HL-60 (cell line): ENCODE data around the gene VAT1L.

Experiments used
- DNase-seq, 2 experiments: peaks; one replicate each; pipeline ENCODE4 v3.0.0-alpha.2; 2010 to 2020; ENCODE audit warnings: low read depth in 1 of 2, low spot score in 1 of 2
- H3K27ac ChIP-seq: fragments of 250-450 bp; sonication (Bioruptor Pico); replicated peaks from 2 replicates; pipeline ENCODE4 v1.5.1; 2020; ENCODE audit warnings: mild to moderate bottlenecking, moderate library complexity
- H3K27me3 ChIP-seq: fragments of 250-450 bp; sonication (Bioruptor Pico); 2 replicates; pipeline ENCODE4 v1.5.1; 2021; ENCODE audit warnings: mild to moderate bottlenecking, moderate library complexity; ENCODE audit not compliant: insufficient read depth, poor library complexity, severe bottlenecking
- H3K4me3 ChIP-seq: replicated peaks from 2 replicates; pipeline ENCODE4 v1.5.1; 2011; ENCODE audit warnings: mild to moderate bottlenecking, control low read depth, low read length; ENCODE audit not compliant: insufficient read depth
- GABPA ChIP-seq: IDR thresholded peaks from 2 replicates; pipeline ENCODE4 v1.6.1; 2012; ENCODE audit warnings: low read depth
- POLR2AphosphoS5 ChIP-seq: IDR thresholded peaks from 2 replicates; pipeline ENCODE4 v1.6.1; 2012; ENCODE audit warnings: low read depth
- REST ChIP-seq: IDR thresholded peaks from 2 replicates; pipeline ENCODE4 v1.6.1; 2012; ENCODE audit warnings: low read depth; ENCODE audit not compliant: insufficient replicate concordance
- SPI1 ChIP-seq: IDR thresholded peaks from 2 replicates; pipeline ENCODE4 v1.6.1; 2012; ENCODE audit warnings: low read depth, mild to moderate bottlenecking, borderline replicate concordance
- TF ChIP-seq, protein P1 (sequence below): IDR thresholded peaks from one replicate; pipeline ENCODE4 v1.5.1; 2011; ENCODE audit warnings: low read length, control low read depth, inconsistent platforms; ENCODE audit not compliant: insufficient read depth

The VAT1L gene

DNA sequence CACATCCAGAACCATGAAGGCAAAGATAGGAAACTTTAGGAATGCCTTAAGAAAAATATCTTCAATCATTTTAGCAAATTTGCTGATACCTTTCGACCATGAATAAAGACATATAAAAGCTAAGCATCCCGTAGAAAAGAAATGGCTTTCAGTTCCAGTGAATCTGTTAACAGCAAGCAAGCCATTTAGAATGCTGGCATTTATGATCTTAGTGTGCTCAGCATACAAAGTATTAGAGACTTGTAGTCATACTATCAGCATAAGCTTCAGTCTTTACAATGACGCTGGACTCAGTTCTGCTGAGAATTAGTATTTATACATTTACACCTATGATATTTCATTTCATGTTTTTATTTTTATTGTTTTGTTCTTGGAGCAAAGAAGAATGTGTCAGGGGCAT, 38.7 kb downstream of the VAT1L start:
- Histone ChIP-seq H3K4me3 (no peak overlapping the region), H3K27me3 (no peaks in the 10 kb centered on the region), H3K27ac (no peak overlapping the region)
- TF ChIP-seq GABPA = no peak
- TF ChIP-seq, protein P1, sequence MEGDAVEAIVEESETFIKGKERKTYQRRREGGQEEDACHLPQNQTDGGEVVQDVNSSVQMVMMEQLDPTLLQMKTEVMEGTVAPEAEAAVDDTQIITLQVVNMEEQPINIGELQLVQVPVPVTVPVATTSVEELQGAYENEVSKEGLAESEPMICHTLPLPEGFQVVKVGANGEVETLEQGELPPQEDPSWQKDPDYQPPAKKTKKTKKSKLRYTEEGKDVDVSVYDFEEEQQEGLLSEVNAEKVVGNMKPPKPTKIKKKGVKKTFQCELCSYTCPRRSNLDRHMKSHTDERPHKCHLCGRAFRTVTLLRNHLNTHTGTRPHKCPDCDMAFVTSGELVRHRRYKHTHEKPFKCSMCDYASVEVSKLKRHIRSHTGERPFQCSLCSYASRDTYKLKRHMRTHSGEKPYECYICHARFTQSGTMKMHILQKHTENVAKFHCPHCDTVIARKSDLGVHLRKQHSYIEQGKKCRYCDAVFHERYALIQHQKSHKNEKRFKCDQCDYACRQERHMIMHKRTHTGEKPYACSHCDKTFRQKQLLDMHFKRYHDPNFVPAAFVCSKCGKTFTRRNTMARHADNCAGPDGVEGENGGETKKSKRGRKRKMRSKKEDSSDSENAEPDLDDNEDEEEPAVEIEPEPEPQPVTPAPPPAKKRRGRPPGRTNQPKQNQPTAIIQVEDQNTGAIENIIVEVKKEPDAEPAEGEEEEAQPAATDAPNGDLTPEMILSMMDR = no peak
- TF ChIP-seq SPI1 = no peak
- no peak for TF ChIP-seq REST
- no peak for TF ChIP-seq POLR2AphosphoS5
- no peak for DNase-seq

DNA sequence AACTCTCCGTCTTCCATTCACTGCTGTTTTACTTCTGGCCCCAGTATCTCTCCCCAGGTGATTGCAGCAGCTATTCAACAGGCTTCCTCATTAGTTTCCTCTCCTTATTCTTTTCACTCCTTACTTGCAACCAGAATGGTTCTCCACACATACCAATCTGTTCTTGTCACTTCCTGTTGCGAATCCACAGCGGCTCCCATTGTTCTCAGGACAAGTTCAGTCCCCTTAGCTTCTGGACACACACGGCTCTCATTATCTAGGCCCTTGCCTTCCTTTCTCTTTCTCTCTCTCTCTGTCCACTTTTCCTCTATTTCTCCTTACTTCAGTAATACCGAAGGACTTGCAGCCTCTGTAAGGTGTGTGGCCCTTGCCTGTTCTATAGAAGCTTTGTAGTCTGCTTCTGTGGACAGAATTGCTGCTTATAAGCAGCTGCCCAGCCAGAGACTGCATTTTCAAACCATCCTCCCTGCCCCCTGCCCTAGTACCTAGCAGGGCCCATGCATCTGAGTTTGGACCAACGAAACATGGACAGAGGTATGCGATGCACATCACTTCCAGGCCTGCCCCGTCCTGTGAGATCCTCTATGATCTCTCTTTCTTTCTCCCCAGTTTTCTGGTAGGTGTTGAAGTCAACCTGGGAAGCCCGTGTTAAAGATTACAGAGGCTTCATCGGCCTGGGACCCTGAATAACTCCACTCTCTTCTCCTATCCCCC, 45.7 kb downstream of the VAT1L start:
- no peak overlapping the region for H3K4me3 ChIP-seq
- no peaks in the 10 kb centered on the region for H3K27me3 ChIP-seq
- TF ChIP-seq REST (no peak), POLR2AphosphoS5 (no peak), GABPA (no peak), SPI1 (no peak)
- TF ChIP-seq, protein P1 = no peak
- no peak for DNase-seq
- no peak overlapping the region for H3K27ac ChIP-seq

- TF ChIP-seq, protein P1 = no peak
- TF ChIP-seq POLR2AphosphoS5 (no peak), REST (no peak), GABPA (no peak), SPI1 (no peak)
These were observed 46.5 kb downstream of the VAT1L start for GRCh38 chr16:77834635-77835540.

More at GRCh38 chr16:77834635-77835540, 46.5 kb downstream of the VAT1L start:
- Histone ChIP-seq H3K27ac (no peak overlapping the region), H3K4me3 (no peak overlapping the region), H3K27me3 (no peaks in the 10 kb centered on the region)
- DNase-seq = no peak
